ENCODE data around the gene CLCNKA.
"Not testable (repeated sequence)": the region's sequence is repeated elsewhere in the genome, so short reads cannot be mapped to it uniquely, and the experiment has no call there.

Gene CLCNKA

GRCh38 chr1:15998929-15999328 lies 22.9 kb upstream of the CLCNKA start:
- DNase-seq: no peak

GRCh38 chr1:16001274-16001673 lies 20.6 kb upstream of the CLCNKA start:
- not testable (repeated sequence) for DNase-seq

- DNase-seq: no peak
These were observed 16.2 kb upstream of the CLCNKA start for GRCh38 chr1:16005597-16005996.

- no peak for DNase-seq
These were observed 15.8 kb upstream of the CLCNKA start for GRCh38 chr1:16006010-16006409.

GRCh38 chr1:16006552-16007485 lies 15.0 kb upstream of the CLCNKA start:
- DNase-seq: peak; percentile 58

- DNase-seq: no peak
These were observed 14.0 kb upstream of the CLCNKA start for GRCh38 chr1:16007671-16008341.

- DNase-seq: peak; percentile 85
These were observed 12.8 kb upstream of the CLCNKA start for GRCh38 chr1:16009030-16009460.

GRCh38 chr1:16009678-16010077 lies 12.2 kb upstream of the CLCNKA start:
- no peak for DNase-seq

GRCh38 chr1:16010837-16011236 lies 11.0 kb upstream of the CLCNKA start:
- no peak for DNase-seq

GRCh38 chr1:16011936-16012589 lies 9.8 kb upstream of the CLCNKA start:
- DNase-seq: no peak

GRCh38 chr1:16012590-16013219 lies 9.1 kb upstream of the CLCNKA start:
- peak; percentile 85 for DNase-seq

GRCh38 chr1:16013220-16013907 lies 8.5 kb upstream of the CLCNKA start:
- DNase-seq: peak; percentile 80

GRCh38 chr1:16013908-16014258 lies 8.0 kb upstream of the CLCNKA start:
- DNase-seq: no peak

GRCh38 chr1:16014509-16015482 lies 7.0 kb upstream of the CLCNKA start:
- peak; percentile 58 for DNase-seq

GRCh38 chr1:16015491-16015890 lies 6.3 kb upstream of the CLCNKA start:
- DNase-seq: no peak

GRCh38 chr1:16015960-16016901 lies 5.6 kb upstream of the CLCNKA start:
- no peak for DNase-seq

GRCh38 chr1:16017076-16017460 lies 4.8 kb upstream of the CLCNKA start:
- DNase-seq: no peak

- no peak for DNase-seq
These were observed 4.2 kb upstream of the CLCNKA start, which contains the start of gene HSPB7 for GRCh38 chr1:16017461-16018303. Gene HSPB7, minus strand, starts transcription at chr1:16018043. Its CDS starts 80 bp downstream, at chr1:16017963.

GRCh38 chr1:16018308-16018707 lies 3.5 kb upstream of the CLCNKA start:
- no peak for DNase-seq
